ENCODE measurements around the gene SLC44A3. TPM values are rescaled to one million over a fixed set of nuclear protein-coding genes. Genes with fewer than 3 reads are reported as not detected.

SLC44A3 gene
- total and polyA plus RNA-seq, 2 experiments from 2014 or later, result 2.9 to 4.5 TPM

DNA sequence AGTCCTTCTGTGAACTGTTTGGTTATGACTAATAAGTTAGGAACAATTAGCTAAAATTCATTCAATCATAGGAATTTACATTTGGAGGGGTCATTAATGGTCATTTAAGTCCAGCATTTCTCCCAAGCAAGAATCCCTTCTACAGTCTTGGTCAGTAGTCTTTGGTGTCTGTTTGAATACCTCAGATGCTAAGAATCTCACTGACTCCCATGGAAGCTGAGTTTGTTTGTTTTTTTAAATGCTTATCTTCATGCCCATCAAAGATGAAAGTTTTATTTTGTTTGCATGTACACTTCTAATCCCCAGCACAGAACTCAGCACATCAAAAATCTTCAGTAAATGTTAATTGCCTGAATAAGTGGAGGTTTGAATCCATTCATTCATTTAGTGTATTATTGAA lies 41.3 kb upstream of the SLC44A3 start (continued):
- TF ChIP-seq ZNF462 (CRISPR knock-in tag; IDR thresholded peaks at IDR 0.05), result no peak
- no peak for TF ChIP-seq STAT1 (IDR thresholded peaks at IDR 0.05; ENCODE audit: unreplicated experiment)
- TF ChIP-seq ETS1 (IDR thresholded peaks at IDR 0.05), result no peak
- TF ChIP-seq, protein P1, sequence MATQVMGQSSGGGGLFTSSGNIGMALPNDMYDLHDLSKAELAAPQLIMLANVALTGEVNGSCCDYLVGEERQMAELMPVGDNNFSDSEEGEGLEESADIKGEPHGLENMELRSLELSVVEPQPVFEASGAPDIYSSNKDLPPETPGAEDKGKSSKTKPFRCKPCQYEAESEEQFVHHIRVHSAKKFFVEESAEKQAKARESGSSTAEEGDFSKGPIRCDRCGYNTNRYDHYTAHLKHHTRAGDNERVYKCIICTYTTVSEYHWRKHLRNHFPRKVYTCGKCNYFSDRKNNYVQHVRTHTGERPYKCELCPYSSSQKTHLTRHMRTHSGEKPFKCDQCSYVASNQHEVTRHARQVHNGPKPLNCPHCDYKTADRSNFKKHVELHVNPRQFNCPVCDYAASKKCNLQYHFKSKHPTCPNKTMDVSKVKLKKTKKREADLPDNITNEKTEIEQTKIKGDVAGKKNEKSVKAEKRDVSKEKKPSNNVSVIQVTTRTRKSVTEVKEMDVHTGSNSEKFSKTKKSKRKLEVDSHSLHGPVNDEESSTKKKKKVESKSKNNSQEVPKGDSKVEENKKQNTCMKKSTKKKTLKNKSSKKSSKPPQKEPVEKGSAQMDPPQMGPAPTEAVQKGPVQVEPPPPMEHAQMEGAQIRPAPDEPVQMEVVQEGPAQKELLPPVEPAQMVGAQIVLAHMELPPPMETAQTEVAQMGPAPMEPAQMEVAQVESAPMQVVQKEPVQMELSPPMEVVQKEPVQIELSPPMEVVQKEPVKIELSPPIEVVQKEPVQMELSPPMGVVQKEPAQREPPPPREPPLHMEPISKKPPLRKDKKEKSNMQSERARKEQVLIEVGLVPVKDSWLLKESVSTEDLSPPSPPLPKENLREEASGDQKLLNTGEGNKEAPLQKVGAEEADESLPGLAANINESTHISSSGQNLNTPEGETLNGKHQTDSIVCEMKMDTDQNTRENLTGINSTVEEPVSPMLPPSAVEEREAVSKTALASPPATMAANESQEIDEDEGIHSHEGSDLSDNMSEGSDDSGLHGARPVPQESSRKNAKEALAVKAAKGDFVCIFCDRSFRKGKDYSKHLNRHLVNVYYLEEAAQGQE (IDR thresholded peaks at IDR 0.05; ENCODE audit: unreplicated experiment), result no peak
- TF ChIP-seq JUNB (IDR thresholded peaks at IDR 0.05; ENCODE audit: unreplicated experiment), result no peak
- no peak for TF ChIP-seq EZH2 (IDR thresholded peaks at IDR 0.05; ENCODE audit: low read depth, unreplicated experiment)

Data from GM23338 (cell line).